Fibroblast of skin of right biceps (primary cell): ENCODE measurements around the gene LNP1.
"Not testable (repeated sequence)": the region's sequence is repeated elsewhere in the genome, so short reads cannot be mapped to it uniquely, and the experiment has no call there.

ENCODE experiments used
- DNase-seq: peaks from one replicate; pipeline ENCODE4 v3.0.0-alpha.2; 2013

LNP1 gene, protein sequence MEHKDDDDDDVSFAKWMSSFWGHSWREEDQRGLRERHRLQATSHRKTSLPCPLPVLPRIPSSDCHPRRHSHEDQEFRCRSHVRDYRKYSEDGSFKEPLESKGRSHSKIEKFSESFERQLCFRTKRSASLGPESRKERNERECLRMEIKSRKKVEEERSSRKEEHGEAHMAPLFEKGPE

DNA sequence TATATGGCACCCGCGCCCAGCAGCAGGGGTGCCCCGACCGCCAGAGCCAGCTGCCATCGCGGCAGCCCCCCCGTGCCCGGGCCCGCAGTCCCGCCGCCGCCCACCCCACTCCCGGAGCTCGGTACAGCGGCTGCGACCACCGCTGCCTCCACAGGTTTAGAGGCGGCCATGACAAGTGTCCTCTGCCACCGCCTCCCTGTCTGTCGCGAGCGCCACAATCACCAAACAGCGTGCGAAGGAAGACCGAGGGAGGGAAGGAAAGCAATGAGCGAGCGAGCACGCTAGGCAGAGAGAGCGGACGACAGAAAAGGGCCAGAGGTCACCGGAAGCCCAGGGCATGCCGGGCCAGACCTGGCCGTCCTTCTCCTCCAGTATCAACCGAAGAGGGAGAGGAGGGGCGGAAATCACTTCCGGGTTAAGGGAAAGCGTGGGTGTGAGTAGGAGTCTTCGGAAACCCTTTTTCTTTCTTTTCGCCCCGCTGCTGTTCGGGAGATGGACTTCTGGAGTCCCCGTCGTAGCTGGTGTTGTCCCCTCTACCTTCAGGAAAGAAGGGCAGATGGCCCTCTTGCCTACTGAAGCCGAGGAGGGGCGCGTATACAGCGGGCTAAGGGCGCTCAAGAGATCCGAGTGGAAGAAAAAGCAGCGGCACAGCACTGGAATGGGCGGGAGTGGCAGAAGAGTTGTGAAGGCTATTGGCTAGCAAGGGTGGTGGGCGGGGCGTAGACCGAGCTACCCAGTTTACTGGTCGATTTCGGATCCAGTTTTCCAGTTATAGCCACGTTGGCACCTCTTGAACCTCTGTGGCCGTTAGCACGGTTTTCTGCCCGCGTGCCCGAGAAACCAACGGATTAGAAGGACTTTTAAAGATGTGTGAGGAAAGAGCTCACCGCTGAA lies at the start of gene LNP1, which contains the start of gene TOMM70:
Gene LNP1 (plus strand): TSS at position 760 of the 894 bp plus-strand sequence. CDS start 28,191 bp downstream, outside the sequence.
Gene TOMM70 (minus strand): TSS at position 310 of the 894 bp plus-strand sequence. CDS start 140 bp downstream, at position 170.
- peak; percentile 97 for DNase-seq

DNA sequence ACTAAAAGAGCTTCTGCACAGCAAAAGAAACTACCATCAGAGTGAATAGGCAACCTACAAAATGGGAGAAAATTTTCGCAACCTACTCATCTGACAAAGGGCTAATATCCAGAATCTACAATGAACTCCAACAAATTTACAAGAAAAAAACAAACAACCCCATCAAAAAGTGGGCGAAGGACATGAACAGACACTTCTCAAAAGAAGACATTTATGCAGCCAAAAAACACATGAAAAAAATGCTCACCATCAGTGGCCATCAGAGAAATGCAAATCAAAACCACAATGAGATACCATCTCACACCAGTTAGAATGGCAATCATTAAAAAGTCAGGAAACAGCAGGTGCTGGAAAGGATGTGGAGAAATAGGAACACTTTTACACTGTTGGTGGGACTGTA lies 49.6 kb upstream of the LNP1 start:
- DNase-seq = not testable (repeated sequence)

DNA sequence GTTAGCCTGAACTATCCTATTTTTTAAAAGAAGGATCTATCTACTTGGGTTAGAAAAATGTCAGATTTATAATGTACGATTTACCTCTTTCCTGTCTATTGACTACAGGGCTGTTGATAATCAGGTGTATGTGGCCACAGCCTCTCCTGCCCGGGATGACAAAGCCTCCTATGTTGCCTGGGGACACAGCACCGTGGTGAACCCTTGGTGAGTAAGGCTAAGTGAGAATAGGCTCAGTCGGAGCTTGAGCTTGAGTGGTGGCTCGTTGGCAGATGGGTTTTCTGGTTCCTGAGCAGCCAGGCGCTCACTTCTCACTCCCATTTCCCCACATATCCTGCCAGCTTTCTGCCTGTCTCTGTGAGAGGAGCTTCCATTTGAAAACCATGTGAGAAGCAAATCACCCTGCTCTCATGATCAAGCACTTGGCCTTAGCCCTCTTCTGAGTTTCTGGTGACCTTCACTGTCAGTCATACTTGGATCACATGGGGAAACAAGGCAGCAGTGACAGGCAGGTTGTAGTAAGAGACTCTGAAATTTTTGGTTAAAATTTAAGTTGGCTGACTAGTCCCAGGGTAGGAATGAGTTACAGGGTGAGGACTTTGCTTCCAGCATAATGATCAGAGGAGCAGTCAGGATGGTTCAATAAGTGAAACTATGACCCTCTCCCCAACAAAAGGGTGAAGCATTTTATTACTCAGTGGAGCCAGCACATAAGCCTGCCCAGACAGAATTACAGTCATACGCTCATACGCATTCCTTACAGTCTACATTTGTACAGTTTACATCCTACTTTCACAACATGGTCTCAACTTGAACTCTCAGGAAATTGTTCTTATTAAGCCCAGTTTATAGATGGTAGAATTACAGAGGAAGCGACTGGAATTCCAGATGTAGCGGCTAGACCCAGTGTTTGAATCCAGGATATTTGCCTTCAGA lies 48.8 kb upstream of the LNP1 start:
- DNase-seq = peak; percentile 59

DNA sequence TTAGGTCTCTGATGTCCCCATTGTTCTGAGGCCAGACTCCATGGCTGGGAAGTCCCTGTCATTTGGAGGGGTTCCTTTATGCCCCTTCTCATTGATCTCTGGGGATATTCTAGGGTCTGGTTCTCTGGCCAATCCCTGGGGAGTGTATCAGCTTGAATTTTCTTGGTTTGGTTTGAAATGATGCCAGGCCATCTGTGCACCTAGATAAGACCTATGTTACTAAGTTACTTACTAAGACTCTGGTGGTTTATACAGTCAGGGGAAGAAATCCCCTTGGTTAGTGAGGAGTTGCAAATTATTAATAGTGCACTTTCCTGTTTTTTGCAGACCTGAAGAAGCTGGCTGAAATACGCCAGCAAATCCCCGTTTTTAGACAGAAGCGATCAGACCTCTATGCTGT lies 46.5 kb upstream of the LNP1 start:
- DNase-seq = no peak

DNA sequence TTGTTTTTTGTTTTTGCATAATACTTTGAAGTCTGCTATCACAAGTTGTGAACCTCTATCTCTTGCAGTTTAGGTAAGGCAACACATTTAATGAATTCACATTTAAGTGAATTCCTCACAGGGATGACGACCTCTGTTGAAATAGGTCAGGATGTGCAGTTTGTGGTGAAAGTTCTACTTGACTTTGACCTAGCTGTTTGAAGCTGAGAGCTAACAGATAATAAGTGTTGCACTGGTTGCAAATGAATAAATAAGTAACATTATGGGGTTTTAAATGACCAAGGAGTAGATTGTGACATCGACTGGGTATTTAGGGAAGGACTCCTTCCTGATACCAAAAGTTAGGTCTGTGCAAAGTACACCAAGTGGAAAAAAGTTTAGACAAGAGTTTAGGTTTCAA lies 42.9 kb upstream of the LNP1 start:
- no peak for DNase-seq

DNA sequence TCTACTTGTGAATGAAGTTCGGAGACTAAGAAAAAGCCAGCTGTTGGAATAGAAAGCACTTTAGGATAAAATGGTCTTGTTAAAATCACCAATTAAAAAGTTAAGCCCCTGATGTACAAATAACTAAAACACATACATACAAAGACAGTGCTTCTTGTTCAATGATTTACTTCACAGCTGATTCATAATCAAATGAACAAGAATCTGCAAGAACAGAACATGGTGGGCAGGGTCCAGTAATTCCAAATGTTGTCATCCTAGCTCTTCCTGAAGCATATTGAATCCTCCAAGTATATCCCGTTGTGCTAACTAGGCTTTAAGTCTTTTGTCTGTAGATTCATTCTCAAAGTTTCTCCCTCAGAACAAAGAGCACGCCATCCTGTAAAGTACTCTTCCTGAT lies 42.3 kb upstream of the LNP1 start:
- no peak for DNase-seq

DNA sequence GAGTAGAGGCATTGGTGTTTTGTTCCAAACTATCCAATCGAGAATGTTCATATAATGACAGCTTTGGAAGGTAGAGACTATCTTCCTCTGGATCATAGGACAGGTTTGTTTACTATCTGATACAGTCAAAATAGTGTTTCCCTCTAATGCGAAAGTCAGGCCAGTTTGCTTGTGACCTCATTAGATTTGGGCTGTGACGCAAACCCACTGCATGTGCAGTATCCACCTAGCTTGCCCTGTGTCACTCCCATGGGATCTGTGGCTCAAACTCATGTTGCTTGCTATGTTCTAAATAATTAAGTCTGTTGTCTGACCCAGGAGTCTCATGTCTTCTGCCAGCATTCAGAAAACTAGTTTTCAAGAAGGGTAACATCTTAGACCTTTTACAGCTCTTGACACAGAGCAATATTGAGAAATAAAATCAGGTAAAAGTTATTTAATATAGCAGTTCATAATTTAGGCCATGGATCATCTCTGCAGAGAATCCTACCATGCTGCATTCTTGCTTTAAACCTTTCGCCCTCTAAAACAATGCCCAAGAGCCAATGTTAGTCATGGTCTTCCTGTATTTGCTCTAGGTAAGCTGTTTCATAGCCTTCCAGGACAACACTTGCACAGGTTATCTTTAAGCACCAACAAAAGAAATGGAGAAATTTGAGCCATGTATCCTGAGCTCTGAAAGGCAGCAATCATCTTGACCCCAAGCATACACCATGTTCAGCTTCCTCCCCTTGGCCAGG lies 40.4 kb upstream of the LNP1 start:
- no peak for DNase-seq

DNA sequence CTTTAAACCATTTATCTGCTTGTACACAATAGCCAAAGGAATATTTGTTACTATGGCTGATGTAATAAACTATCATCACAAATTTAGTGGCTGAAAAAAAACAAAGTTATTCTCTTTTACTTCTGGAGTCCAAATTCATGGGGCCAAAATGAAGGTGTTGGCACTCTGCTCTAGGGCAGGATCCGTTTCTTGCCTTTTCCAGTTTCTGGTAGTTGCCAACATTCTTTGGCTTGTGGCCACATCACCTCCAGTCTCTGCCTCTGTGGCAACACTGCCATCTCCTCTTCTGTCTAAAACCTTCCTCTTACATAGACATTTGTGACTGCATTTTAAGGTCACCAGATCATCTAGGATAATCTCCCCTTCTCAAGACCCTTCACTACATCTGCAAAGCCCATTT lies 39.4 kb upstream of the LNP1 start:
- no peak for DNase-seq

DNA sequence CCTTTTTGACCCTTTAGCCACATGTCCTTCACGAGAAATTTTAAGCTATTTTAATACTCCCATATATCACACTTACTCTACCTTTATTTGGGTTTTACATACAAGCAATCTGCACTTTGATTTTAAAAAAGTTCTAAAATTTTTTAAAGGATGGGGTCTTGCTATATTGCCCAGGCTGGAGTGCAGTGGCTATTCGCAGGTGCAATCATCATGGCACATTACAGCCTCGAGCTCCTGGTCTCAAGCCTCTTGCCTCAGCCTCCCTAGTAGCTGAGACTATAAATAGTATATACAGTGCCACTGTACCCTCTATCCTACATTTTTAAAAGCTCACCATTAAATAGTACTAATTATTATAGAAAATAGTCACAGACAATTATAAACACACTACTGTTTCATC lies 36.9 kb upstream of the LNP1 start:
- no peak for DNase-seq

DNA sequence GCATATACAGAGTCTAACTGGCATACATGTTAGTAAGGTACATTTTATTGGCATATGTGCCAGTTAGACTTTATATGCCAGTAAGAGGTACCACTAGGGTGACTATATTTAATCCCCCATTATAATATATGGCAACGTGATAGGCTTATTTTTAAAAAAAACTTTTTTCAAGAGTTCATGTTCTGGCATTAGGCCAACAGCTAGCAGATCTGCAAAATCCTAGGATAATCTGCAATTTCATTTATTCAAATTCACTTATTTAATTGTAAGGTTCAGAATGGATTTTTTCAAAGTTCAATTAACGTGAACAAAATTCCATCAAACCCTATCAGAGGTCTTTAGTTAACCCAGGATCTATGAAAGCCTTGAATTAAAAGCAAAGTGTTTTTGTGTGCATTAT lies 34.9 kb upstream of the LNP1 start:
- no peak for DNase-seq

DNA sequence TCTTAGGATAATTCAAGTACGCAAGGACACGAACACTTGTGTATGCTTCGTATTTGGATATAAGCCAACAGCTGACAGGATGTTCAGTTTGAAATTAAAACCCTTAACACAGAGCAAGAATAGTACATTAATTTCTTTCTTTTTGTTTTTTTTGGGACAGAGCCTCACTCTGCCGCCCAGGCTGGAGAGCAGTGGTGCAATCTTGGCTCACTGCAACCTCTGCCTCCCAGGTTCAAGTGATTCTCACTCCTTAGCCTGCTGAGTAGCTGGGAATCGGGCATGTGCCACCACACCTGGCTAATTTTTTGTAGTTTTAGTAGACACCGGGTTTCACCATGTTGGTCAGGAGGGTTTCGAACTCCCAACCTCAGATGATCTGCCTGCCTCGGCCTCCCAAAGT lies 32.9 kb upstream of the LNP1 start:
- no peak for DNase-seq

DNA sequence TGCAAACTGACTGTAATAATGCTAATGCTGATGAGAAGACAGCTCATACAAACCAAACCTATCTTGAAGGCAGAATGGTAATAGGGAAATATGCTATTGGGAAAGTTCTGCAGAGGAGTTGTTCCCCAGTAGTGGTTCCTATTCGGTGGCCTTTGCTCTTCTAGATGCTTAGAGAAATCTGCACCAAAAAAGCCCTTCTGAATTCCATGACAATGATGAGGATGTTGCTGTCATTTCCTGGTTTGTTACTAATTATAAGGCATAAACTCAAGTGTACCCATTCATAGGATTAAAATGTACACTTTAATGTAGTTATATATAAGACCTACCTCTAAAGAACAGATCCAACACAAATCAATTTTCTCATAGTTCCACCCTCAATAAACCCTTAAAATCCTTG lies 30.6 kb upstream of the LNP1 start:
- peak; percentile 34 for DNase-seq

DNA sequence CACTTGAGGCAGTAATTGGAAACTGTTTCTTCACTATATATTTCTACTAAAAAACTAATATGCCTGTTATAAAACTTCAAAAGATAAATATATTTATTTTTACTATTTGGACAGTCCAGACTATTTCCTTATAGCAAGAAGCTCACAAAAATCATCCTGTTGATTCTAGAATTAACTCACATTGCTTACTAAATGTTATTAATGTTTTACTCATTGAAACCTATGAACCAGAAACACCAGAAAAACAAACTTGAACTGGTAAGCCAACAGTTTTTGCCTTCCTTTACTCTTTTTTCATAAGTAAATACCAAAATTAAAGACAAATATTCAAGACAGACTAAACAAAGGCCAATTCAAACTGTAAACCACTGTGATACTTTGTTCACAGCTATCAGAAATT lies 26.8 kb upstream of the LNP1 start:
- DNase-seq = no peak

DNA sequence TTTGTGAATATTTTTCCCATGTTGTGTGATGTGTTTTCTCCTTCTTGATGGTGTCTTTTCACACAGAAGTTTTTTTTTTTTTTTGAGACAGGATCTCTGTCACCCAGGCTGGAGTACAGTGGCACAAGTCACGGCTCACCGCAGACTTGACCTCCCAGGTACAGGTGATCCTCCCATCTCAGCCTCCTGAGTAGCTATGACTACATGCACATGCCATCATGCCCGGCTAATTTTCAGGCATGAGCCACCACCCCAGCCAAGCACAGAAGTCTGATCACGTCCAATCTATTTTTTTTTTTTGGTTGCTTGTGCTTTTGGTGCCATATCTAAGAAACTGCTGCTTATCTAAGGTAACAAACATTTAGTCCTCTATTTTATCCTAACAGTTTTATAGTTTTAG lies 25.0 kb upstream of the LNP1 start:
- DNase-seq = no peak

DNA sequence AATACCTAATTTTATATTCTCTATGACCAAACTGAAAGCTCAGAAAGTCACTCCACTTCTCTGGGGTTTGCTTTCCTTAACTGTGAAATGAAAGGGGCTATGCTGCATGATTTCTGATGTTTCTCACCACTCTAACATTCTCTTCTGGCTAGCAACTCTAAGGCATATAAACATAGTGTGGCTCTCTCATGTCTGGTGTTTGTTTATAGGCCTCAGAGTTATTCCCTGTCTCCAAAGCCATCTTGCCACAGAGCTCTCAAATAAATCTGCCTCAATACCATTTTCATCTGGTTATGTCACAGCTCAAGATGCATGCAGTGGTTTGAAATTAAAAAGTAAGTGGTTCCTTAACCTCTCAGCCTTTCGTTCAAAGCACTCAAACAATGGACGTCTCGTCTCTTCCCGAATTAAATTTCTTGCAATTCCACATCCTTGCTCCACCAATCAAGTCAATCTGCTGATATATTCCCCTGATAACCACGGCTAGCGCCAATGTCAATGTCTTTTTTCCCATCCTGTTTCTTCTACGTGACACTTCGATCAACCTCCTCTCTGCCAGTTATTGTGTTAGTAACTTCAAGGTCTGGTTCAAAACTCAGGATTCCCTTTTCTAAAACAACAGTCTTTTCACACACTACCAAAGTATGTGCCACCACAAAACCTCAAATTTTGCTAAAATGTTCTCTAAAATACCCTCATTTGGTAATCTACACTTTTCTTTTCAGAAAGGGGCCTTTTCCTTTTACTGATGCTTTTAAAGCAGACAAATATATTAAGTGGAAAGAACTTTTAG lies 16.4 kb upstream of the LNP1 start:
- no peak for DNase-seq

DNA sequence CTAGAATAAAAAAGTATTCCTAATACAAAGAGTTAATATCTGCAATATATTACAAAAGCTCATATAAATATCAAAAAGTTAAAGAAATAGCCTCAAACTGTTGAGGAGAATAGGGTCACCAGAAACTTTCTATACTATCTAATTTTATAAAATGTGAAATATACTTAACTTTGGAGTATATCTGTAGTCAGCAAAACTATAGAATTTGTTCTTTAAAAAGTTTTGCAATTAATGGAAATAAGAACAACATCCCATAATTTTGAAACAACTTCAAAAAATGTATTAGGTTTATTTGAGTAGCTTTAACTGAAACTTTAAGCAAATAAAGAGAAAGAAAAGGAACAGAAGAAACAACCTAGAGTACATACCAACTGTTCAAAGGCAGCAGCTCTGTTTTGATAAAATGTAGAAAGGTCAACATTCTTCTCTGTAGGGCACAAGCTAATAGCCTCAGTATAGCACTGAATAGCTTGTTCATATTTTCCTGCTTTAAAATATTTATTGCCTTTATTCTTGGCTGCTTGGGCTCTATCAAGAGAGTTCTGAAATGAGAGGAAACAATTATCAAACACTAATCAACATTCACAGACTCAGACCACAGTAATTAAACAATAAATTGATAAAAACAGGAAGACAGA lies 14.8 kb upstream of the LNP1 start:
- no peak for DNase-seq

DNA sequence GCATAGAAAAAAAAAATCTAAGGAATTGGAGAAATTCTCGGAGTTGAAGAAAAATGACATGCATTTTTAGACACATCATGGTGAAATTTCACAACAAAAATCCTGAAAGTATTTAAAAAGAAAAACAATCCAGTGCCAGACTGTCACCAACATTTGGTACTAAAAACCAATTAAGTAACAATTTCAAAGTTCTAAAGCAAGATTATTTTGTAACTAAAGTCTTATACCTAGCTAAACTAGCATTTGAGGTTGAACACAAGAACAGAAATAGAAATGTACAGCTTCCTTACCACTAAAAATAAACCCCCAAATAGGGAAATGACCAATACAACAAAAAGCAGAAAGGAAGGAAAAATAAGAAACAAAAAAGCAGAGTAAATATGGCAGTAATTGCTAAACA lies 12.3 kb upstream of the LNP1 start:
- no peak for DNase-seq

DNA sequence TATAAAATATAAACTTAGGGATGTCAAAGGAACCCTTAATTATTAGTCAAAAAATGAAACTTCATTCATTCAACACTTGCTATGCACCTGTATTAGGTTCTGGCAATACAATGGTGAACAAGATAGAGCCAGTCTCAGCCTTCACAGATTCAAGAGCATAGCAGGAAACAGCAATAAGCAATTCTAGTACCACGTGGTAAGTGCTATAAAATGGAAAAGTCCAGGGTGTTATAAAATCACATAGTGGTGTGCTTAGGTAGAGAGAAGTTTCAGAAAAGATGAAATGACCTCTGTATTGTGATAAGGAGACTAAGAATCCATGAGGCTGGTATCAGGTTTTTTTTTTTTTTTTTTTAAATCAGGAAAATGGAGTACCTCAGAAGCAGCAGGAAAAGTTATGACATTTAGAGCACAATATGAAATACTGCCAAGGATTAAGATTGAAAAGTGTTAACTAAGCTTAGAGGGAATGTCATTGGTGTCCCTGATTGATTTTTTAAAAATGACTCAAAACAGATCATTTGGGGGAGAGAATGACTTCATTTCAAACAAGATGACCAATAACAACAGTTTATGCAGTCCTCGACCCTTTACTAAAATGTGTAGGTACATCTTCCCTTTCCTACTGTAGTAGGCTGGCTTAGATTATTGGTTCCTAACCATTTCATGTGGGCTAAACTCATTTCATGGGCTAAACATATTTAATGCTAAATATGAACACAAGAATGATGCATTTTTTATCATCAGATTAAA lies 5.5 kb upstream of the LNP1 start:
- no peak for DNase-seq

DNA sequence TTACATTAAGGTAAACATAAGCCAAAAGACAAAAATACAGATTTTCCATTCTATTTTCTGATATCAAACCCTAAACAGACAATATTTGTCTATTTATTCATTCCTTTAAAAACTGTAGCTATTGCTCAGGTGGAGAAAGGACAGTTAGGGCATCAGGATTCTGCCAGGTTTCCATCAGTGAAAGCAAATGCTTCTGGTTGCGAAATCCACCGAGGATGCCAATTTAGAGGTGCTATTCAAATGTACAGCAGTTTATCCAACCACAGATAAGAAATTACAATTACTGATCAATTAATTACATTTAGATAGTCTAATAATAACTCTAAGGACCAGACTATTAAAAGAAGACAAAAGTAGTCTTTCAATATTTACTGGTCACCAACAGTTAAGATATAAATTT lies 4.4 kb upstream of the LNP1 start:
- DNase-seq = no peak

DNA sequence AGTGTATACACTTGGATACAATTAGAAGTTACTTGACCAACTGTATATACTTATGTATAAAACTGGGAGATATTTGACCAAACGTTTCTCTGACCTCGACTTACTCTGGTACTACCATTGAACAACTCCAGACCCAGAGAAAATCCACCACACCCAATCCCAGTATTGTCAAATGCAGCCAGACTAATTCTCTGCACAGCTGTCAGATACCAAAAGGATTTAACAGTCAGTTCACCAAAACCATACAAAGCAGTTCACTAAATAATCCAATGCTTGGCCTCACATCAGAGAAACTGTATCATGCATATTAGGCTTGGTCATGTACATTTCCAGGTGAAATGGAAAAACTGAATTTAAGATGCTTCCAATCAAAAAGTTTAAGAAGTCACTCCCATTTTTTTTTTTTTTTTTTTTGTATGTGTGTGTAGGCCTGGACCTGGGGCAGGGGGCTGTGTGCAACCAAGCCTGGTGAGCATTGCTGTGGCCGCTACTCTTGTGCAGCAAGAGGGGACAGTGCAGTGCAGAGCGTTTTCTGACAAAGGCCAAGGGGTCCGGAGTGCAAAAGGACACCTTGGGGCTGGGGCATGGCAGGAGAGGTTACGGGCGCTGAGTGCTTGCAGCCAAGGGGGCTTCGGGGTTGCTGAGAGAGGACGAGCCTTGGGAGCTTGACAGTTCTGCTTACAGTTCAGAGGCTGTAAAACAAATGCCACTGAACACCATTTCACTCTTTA lies 1.8 kb upstream of the LNP1 start:
- DNase-seq = no peak
